Inferior parietal cortex (tissue), 1 donor: Measurements from ENCODE around the gene MAEA.

Source experiments
- DNase-seq: peaks from one replicate; pipeline ENCODE4 v3.0.0-alpha.2; 2016; ENCODE audit errors: extremely low spot score

MAEA gene

DNA sequence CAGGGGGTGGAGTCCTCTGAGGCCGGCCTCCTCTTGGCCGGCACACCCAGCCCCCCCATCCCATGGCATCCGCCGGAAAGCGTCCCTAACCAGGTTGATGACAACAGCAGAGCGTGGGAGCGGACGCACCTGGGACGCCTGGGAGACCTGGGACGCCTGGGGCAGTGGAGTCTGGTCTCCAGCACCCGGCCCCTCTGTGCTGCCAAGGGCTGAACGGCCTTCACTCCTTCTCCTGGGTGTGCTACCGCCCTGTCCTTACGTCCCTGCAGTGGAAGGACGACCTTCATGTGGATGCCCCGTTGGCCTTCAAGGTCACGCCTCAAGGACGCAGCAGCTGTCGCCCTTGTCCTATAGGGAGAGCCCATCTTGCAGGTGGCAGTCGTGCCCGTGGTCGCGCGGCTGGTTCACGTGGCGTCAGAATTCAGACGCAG lies 89.7 kb downstream of the MAEA start:
- no peak for DNase-seq

GRCh38 chr4:1379801-1380331 lies 90.2 kb downstream of the MAEA start:
- no peak for DNase-seq

DNA sequence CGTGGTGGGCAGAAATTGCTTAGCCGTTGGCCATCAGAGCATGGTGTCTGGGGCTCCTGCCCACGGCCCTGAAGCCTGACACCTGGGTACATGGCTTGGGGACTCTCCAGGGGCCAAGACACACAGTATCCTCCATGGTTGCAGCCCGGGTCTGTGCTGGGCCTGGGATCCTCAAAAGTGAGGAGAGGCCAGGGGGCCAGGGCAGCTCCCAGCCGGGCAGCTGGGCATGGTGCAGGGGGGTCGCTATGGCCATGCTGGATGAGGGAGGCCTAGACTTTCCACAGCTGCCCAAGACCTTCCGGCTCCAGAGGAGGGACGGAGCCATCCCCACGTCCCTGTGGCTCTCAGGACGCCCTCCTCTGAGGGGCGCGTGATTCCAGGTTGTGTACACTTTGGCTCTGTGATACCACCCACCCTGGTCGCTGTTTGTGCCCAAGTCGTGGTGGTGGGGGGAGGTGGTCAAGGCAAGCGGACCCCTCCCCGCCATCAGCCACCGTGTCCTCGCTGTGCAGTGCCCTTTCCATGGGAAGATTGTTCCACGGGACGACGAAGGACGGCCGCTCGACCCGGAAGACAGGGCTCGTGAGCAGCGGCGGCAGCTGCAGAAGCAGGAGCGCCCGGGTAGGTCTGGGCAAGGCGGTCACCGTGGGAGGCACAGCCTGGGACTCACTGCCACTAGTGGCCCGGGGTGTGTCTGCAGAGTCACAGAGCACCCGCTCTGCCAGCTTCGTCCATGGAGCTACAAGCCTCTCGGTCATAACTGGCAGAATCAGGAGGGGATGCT lies 90.9 kb downstream of the MAEA start:
- no peak for DNase-seq

DNA sequence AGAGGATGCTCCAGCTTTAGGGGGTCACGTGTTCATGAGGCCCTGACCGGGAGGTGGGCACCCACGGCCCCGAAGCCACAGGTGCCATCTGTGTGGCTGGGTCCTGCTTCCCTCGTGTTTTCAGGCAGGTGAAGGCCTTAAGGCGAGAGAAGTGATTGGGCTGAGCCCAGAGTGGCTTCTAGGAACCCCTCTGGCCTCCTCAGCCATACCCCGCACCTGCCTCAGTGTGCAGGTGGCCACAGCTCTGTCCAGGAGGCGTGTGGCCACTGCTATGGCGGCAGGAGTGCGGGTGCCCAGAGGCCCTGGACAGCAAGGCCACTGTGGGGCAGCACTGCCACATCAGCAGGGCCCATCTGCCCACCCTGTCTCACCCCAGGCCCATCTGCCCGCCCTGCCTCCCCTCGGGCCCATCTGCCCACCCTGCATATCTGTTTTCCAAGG lies 91.5 kb downstream of the MAEA start:
- no peak for DNase-seq

GRCh38 chr4:1381944-1382541 lies 92.4 kb downstream of the MAEA start:
- DNase-seq: no peak

GRCh38 chr4:1382776-1383727 lies 93.4 kb downstream of the MAEA start:
- no peak for DNase-seq

DNA sequence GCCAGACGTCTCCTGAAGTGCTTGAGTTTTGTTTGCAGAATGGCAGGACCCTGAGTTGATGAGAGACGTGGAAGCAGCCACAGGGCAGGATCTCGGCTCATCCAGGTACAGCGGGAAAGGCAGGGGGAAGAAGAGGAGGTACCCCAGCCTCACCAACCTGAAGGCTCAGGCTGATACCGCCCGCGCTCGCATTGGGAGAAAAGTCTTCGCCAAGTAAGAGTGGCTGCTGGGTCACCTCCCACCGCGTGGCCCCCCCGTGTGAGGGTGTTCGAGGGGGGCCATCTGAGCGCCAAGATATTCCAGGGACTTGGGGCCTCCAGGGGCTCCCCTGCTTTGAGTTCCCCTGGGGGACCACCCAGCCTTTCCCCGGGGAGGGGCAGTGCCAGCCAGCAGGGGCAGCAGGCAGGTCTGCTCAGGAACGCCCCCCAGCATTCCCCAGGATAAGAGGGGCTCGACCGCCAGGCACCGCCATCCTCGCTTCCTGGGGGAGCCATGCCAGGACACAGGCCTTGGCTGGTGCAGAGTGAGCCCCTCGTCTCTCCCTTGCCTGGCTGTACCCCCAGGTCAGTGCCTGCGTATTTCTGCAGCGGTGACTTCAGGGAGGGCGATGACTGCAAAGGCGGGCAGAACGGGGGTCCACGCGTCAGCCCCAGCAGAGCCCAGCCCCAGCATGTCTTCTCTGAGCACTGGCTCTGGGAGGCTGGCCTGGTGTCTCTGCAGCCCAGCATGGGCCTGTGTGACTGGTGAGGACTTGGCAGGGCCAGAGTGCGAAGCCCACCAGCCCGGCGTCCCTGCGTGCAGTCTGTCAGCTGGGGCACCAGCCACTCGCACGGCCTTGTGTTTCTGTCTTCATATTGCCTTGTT lies 94.3 kb downstream of the MAEA start:
- no peak for DNase-seq

DNA sequence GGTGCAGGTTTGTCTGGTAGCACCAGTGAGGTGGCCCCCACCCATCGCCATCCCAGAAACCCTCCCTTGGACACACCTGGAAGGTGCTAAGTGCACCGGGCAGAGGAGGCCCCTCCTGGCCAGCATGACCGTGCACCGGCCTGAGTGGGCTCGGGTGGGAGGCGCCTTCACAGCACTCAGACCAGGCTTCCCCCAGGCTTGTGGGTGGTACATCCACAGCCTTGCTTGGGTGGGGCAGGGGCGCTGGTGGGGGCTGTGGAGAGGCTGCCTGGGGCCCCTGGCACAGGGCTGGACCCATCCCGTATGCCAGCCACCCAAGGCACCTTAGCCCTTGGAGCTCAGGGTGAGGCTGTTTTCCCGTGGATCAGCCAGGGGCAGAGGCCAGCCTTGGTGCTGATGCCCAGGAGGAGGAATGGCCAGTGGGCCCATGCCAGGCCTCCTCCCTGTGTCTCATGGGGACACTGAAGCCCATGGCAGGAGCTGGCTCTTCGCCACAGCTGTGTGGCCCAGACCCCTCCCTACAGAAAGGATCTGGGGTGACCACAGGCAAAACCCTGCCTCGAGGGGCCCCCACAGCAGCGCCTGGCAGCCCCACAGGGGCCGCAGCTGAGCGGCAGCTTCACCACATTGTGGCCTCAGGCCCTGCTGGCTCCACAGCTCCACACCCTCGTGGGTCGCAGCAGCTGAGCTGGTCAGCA lies 95.1 kb downstream of the MAEA start:
- DNase-seq: no peak

DNA sequence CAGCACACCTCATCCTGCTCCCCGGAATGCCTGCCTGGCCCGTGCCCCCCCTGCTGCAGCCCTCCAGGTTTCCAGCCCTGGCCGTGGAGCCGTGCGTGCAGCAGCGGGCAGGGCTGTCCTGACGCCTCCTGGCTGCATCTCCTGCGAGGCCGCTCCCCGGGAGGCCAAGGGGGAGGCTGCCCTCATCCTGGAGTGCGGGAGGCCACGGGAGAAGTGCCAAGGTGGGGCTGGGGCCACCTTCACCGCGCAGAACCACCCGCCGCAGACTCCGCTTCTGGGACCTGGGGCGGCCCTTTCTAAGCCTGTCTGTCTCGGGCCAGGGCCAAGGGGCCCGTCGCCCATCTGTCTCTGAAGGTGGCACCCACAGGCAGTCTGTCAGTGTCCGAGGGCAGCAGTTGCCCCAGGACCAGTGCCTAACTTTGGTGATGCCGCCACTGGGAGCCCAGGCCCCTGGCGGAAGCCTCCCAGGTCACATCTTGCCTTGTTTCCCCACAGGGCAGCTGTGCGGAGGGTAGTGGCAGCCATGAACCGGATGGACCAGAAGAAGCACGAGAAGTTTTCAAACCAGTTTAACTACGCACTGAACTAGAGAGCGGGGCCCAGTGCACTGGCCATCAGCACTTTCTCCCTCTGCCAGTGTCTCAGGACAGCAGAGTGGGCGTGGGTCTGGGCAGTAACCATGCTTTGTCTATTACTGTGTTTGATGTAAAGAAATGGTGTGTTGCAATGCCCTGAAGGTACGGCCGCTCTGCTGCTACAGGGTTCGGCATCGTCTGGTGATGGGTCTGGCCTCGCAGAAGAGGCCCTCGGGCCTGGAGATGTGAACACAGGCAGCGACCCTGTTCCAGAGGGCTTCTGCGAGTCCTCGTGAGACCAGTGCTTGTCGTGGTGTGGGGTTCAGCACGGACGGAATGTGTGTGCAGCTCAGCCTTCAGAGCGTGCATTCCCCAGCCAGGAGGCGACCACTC lies 96.0 kb downstream of the MAEA start:
- DNase-seq: no peak
